Fibroblast of lung (primary cell): Measurements from ENCODE around the gene KNCN. TPM values are rescaled to one million over a fixed set of nuclear protein-coding genes. Genes with fewer than 3 reads are reported as not detected.

Experiments used
- DNase-seq, 2 donors: peaks; one replicate each; pipeline versions ENCODE4 v3.0.0 to v3.0.0-alpha.2; 2010; ENCODE audit warnings: low read depth in 2 of 2
- H2AFZ ChIP-seq: 2 replicates; pipeline ENCODE4 v1.5.1; 2012; ENCODE audit warnings: low read length, control low read depth, inconsistent platforms
- H3K27ac ChIP-seq: 2 replicates; pipeline ENCODE4 v1.5.1; 2011; ENCODE audit warnings: low read length, control low read depth; ENCODE audit not compliant: insufficient read depth
- H3K27me3 ChIP-seq: 2 replicates; pipeline ENCODE4 v1.5.1; 2011; ENCODE audit warnings: mild to moderate bottlenecking, low read length; ENCODE audit not compliant: control insufficient read depth, insufficient read depth
- H3K36me3 ChIP-seq: 2 replicates; pipeline ENCODE4 v1.5.1; 2011; ENCODE audit warnings: low read length; ENCODE audit not compliant: control insufficient read depth, insufficient read depth
- H3K4me1 ChIP-seq: 2 replicates; pipeline ENCODE4 v1.5.1; 2011; ENCODE audit warnings: low read length; ENCODE audit not compliant: control insufficient read depth, insufficient read depth; ENCODE audit errors: extremely low read depth
- H3K4me2 ChIP-seq: 2 replicates; pipeline ENCODE4 v1.5.1; 2011; ENCODE audit warnings: low read length, control low read depth; ENCODE audit not compliant: insufficient read depth; ENCODE audit errors: extremely low read depth
- H3K4me3 ChIP-seq, 4 experiments: fragments of 200-600 bp in 1 of 4; sonication (generic) in 1 of 4; replicated peaks in 1 of 4; 2 replicates each; pipeline ENCODE4 v1.5.1; 2011 to 2016; ENCODE audit warnings: low read length in 4 of 4, low read depth in 3 of 4, mild to moderate bottlenecking in 3 of 4, control low read depth in 2 of 4, inconsistent platforms in 1 of 4, mixed read lengths in 1 of 4; ENCODE audit not compliant: insufficient read depth in 1 of 4; ENCODE audit errors: control extremely low read depth in 1 of 4
- H3K79me2 ChIP-seq: 2 replicates; pipeline ENCODE4 v1.5.1; 2012; ENCODE audit warnings: mild to moderate bottlenecking, low read length, inconsistent platforms; ENCODE audit not compliant: control insufficient read depth, insufficient read depth
- H3K9ac ChIP-seq: 2 replicates; pipeline ENCODE4 v1.5.1; 2011; ENCODE audit warnings: mild to moderate bottlenecking, low read length, control low read depth; ENCODE audit not compliant: insufficient read depth
- H3K9me3 ChIP-seq: 2 replicates; pipeline ENCODE4 v1.5.1; 2012; ENCODE audit warnings: low read depth, low read length; ENCODE audit not compliant: control insufficient read depth, insufficient read depth
- H4K20me1 ChIP-seq: 2 replicates; pipeline ENCODE4 v1.5.1; 2011; ENCODE audit warnings: low read length; ENCODE audit not compliant: control insufficient read depth, insufficient read depth; ENCODE audit errors: extremely low read depth
- CTCF ChIP-seq, 2 donors: IDR thresholded peaks in 1 of 2; conservative IDR thresholded peaks in 1 of 2; 1 replicate in 1 of 2; 2 replicates in 1 of 2; pipeline ENCODE4 v1.5.1; 2011 to 2012; ENCODE audit warnings: low read length in 2 of 2, control low read depth in 1 of 2, inconsistent platforms in 1 of 2, low read depth in 1 of 2, mild to moderate bottlenecking in 1 of 2
- EZH2 ChIP-seq: IDR thresholded peaks from 2 replicates; pipeline ENCODE4 v1.5.1; 2012; ENCODE audit warnings: low read length, control low read depth, mild to moderate bottlenecking; ENCODE audit errors: missing control alignments
- polyA plus RNA-seq, 2 donors: library from polyadenylated mRNA; depleted of rRNA in 1 of 2; stranded (reverse) in 1 of 2; unstranded in 1 of 2; fragments of >200 nt; gene quantifications; 2 replicates each; pipeline ENCODE4 v1.2.1, GENCODE V29; 2011 to 2012; ENCODE audit warnings: missing spikeins in 1 of 2
- total RNA-seq: library from RNA; depleted of rRNA; stranded (reverse); fragments of >200 nt; gene quantifications from 2 replicates; pipeline ENCODE4 v1.2.1, GENCODE V29; 2014

KNCN gene
- total and polyA plus RNA-seq, 2 donors (not counting 1 experiment from before 2014, with no cell fraction given): not detected

GRCh38 chr1:46568461-46568891 is 17.0 kb upstream of the KNCN start:
- Histone ChIP-seq H3K4me2 (no peak overlapping the region), H3K4me1 (no peaks in the 10 kb centered on the region), H3K9me3 (no peaks in the 10 kb centered on the region), H3K27ac (no peak overlapping the region), H3K4me3 (no peak overlapping the region), H3K79me2 (no peaks in the 10 kb centered on the region), H3K36me3 (peaks cover 2% of the 10 kb centered on the region), H3K27me3 (no peaks in the 10 kb centered on the region), H3K9ac (no peak overlapping the region), H2AFZ (no peak overlapping the region), H4K20me1 (no peaks in the 10 kb centered on the region)
- no peak for DNase-seq
- no peak for TF ChIP-seq EZH2
- TF ChIP-seq CTCF (conservative IDR thresholded peaks at IDR 0.05 in 1 of 2, IDR thresholded peaks at IDR 0.05 in 1 of 2; ENCODE audit: low read depth in 1 of 2, low read length in 2 of 2): no peak

GRCh38 chr1:46563341-46563740 is 11.9 kb upstream of the KNCN start:
- DNase-seq: no peak
- no peaks in the 10 kb centered on the region for H3K9me3 ChIP-seq
- no peak overlapping the region for H3K9ac ChIP-seq
- H3K4me1 ChIP-seq: no peaks in the 10 kb centered on the region
- H3K27ac ChIP-seq: no peak overlapping the region
- H3K4me3 ChIP-seq: no peak overlapping the region
- H4K20me1 ChIP-seq: no peaks in the 10 kb centered on the region
- no peaks in the 10 kb centered on the region for H3K27me3 ChIP-seq
- no peak overlapping the region for H3K4me2 ChIP-seq
- no peak overlapping the region for H2AFZ ChIP-seq
- H3K79me2 ChIP-seq: no peaks in the 10 kb centered on the region
- TF ChIP-seq EZH2: no peak
- no peak for TF ChIP-seq CTCF (conservative IDR thresholded peaks at IDR 0.05 in 1 of 2, IDR thresholded peaks at IDR 0.05 in 1 of 2; ENCODE audit: low read depth in 1 of 2, low read length in 2 of 2)
- H3K36me3 ChIP-seq: peaks cover 2% of the 10 kb centered on the region

- H3K27me3 ChIP-seq: no peaks in the 10 kb centered on the region
- no peaks in the 10 kb centered on the region for H3K79me2 ChIP-seq
- no peaks in the 10 kb centered on the region for H4K20me1 ChIP-seq
- no peaks in the 10 kb centered on the region for H3K36me3 ChIP-seq
- no peaks in the 10 kb centered on the region for H3K9me3 ChIP-seq
- TF ChIP-seq EZH2 (no peak), CTCF (conservative IDR thresholded peaks at IDR 0.05 in 1 of 2, IDR thresholded peaks at IDR 0.05 in 1 of 2; ENCODE audit: low read depth in 1 of 2, low read length in 2 of 2) (no peak)
- H3K4me2 ChIP-seq: no peak overlapping the region
- no peak overlapping the region for H2AFZ ChIP-seq
- H3K27ac ChIP-seq: no peak overlapping the region
- no peaks in the 10 kb centered on the region for H3K4me1 ChIP-seq
- no peak overlapping the region for H3K9ac ChIP-seq
- no peak overlapping the region for H3K4me3 ChIP-seq
- DNase-seq: no peak
Measured at GRCh38 chr1:46562498-46562897, 11.1 kb upstream of the KNCN start.
